Uterus (tissue), 4 donors: ENCODE results near the gene TRIP4. TPM values are rescaled to one million over a fixed set of nuclear protein-coding genes. Genes with fewer than 3 reads are reported as not detected.
"Not testable (repeated sequence)": the region's sequence is repeated elsewhere in the genome, so short reads cannot be mapped to it uniquely, and the experiment has no call there.

ENCODE experiments used
- DNase-seq, 2 donors: peaks; one replicate each; pipeline ENCODE4 v3.0.0-alpha.2; 2019 to 2020
- H3K27ac ChIP-seq, 2 donors: fragments of 200-600 bp; sonication (generic); 1 replicate in 1 of 2; 2 replicates in 1 of 2; pipeline ENCODE4 v1.5.1; 2016 to 2018
- H3K27me3 ChIP-seq, 2 donors: fragments of 200-600 bp; sonication (generic); one replicate each; pipeline ENCODE4 v1.5.1; 2018 to 2019; ENCODE audit warnings: control low read depth in 1 of 2
- H3K36me3 ChIP-seq, 2 donors: fragments of 200-600 bp; sonication (generic); one replicate each; pipeline ENCODE4 v1.5.1; 2019; ENCODE audit warnings: control low read depth in 1 of 2
- H3K4me1 ChIP-seq, 2 donors: fragments of 200-600 bp; sonication (generic); one replicate each; pipeline ENCODE4 v1.5.1; 2018 to 2019; ENCODE audit warnings: control low read depth in 1 of 2
- H3K4me3 ChIP-seq, 2 donors: fragments of 200-600 bp; sonication (generic); 1 replicate in 1 of 2; 2 replicates in 1 of 2; pipeline ENCODE4 v1.5.1; 2018 to 2019; ENCODE audit warnings: mild to moderate bottlenecking in 1 of 2
- H3K9me3 ChIP-seq, 2 donors: fragments of 200-600 bp; sonication (generic); one replicate each; pipeline ENCODE4 v1.5.1; 2019; ENCODE audit warnings: control low read depth in 1 of 2
- CTCF ChIP-seq, 4 experiments: fragments of 200-600 bp in 2 of 4; fragments of 450-650 bp in 2 of 4; sonication (generic) in 2 of 4; IDR thresholded peaks; one replicate each; pipeline ENCODE4 v1.5.1; 2016 to 2019; ENCODE audit warnings: antibody characterized with exemption in 4 of 4, mild to moderate bottlenecking in 2 of 4, moderate library complexity in 1 of 4
- POLR2A ChIP-seq, 2 donors: fragments of 450-650 bp; IDR thresholded peaks; one replicate each; pipeline ENCODE4 v1.6.1; 2016; ENCODE audit warnings: antibody characterized with exemption in 2 of 2, mild to moderate bottlenecking in 1 of 2, moderate library complexity in 1 of 2
- intact Hi-C: fragments of 100-400 bp; cut with DNase I; formaldehyde crosslinking; loops from one replicate; pipeline ENCODE4 v1.15.1; 2023; ENCODE audit warnings: low total_unique reads
- total RNA-seq, 4 donors: library from RNA; depleted of rRNA in 3 of 4; stranded (reverse); fragments of >200 nt in 3 of 4; gene quantifications; one replicate each; pipeline versions ENCODE4 v1.1.0 to v1.2.4, GENCODE V29; 2014 to 2023
- donor health status: DM: yes; HTN: yes; CAD: no.

Gene TRIP4
- total RNA-seq, 4 donors from 2014 or later: 1.2 to 24.1 (median 20.3) TPM

- Histone ChIP-seq H3K4me3 (no peak overlapping the region), H3K27ac (no peak overlapping the region), H3K9me3 (no peaks in the 10 kb centered on the region), H3K36me3 (no peaks in the 10 kb centered on the region), H3K4me1 (no peaks in the 10 kb centered on the region), H3K27me3 (no peaks in the 10 kb centered on the region)
- DNase-seq: no peak
- TF ChIP-seq CTCF (IDR thresholded peaks at IDR 0.05) (no peak), POLR2A (IDR thresholded peaks at IDR 0.05) (no peak)
- intact Hi-C loops: no loop called here
Observed at GRCh38 chr15:64344651-64345294, 42.9 kb upstream of the TRIP4 start.

GRCh38 chr15:64346242-64346641 is 41.4 kb upstream of the TRIP4 start:
- H3K4me3 ChIP-seq, DNase-seq, H3K36me3 ChIP-seq, H3K4me1 ChIP-seq, H3K27me3 ChIP-seq, H3K9me3 ChIP-seq, intact Hi-C loops, H3K27ac ChIP-seq: not testable (repeated sequence)

- Histone ChIP-seq H3K4me3 (no peak overlapping the region), H3K36me3 (no peaks in the 10 kb centered on the region), H3K9me3 (no peaks in the 10 kb centered on the region), H3K27ac (no peak overlapping the region), H3K27me3 (no peaks in the 10 kb centered on the region), H3K4me1 (no peaks in the 10 kb centered on the region)
- TF ChIP-seq CTCF (IDR thresholded peaks at IDR 0.05): no peak
- no peak for TF ChIP-seq POLR2A (IDR thresholded peaks at IDR 0.05)
- no peak for DNase-seq
- intact Hi-C loops: no loop called here
Observed at GRCh38 chr15:64348455-64348854, 39.2 kb upstream of the TRIP4 start.

- TF ChIP-seq CTCF (IDR thresholded peaks at IDR 0.05) (no peak), POLR2A (IDR thresholded peaks at IDR 0.05) (no peak)
- no peak for DNase-seq
- no peaks in the 10 kb centered on the region for H3K4me1 ChIP-seq
- H3K4me3 ChIP-seq: no peak overlapping the region
- H3K36me3 ChIP-seq: no peaks in the 10 kb centered on the region
- H3K27ac ChIP-seq: no peak overlapping the region
- intact Hi-C loops: no loop called here
- H3K27me3 ChIP-seq: no peaks in the 10 kb centered on the region
- no peaks in the 10 kb centered on the region for H3K9me3 ChIP-seq
Observed at GRCh38 chr15:64349375-64349774, 38.3 kb upstream of the TRIP4 start.

- intact Hi-C loops: no loop called here
- TF ChIP-seq POLR2A (IDR thresholded peaks at IDR 0.05): no peak
- no peak for TF ChIP-seq CTCF (IDR thresholded peaks at IDR 0.05)
Observed at GRCh38 chr15:64351265-64351664, 36.4 kb upstream of the TRIP4 start.

More at GRCh38 chr15:64351265-64351664, 36.4 kb upstream of the TRIP4 start:
- H3K27ac ChIP-seq: no peak overlapping the region
- H3K4me3 ChIP-seq: no peak overlapping the region
- no peaks in the 10 kb centered on the region for H3K9me3 ChIP-seq
- peaks cover 0 to 4% of the 10 kb centered on the region in 2 donors for H3K4me1 ChIP-seq
- no peak for DNase-seq
- no peaks in the 10 kb centered on the region for H3K36me3 ChIP-seq
- no peaks in the 10 kb centered on the region for H3K27me3 ChIP-seq
